GM23338 (cell line): ENCODE measurements around the gene CD6. TPM values are rescaled to one million over a fixed set of nuclear protein-coding genes. Genes with fewer than 3 reads are reported as not detected.

Source experiments
- ATAC-seq: fragments of 200-7000 bp; cut with Tn5 transposase; 3 replicates; pipeline ENCODE4 v1.9.1; 2020
- DNase-seq: peaks from one replicate; pipeline ENCODE4 v3.0.0-alpha.2; 2015; ENCODE audit warnings: low spot score
- H2AFZ ChIP-seq: fragments of 200-600 bp; sonication (generic); 2 replicates; pipeline ENCODE4 v1.8.0; 2016; ENCODE audit warnings: antibody characterized with exemption, mild to moderate bottlenecking, moderate library complexity
- H3F3A ChIP-seq: fragments of 200-600 bp; sonication (generic); replicated peaks from 2 replicates; pipeline ENCODE4 v1.8.0; 2017; ENCODE audit warnings: antibody characterized with exemption, mixed run types, low read depth
- H3K27ac ChIP-seq: fragments of 200-600 bp; sonication (generic); 2 replicates; pipeline ENCODE4 v1.6.1; 2016; ENCODE audit warnings: low read depth
- H3K27me3 ChIP-seq: fragments of 200-600 bp; sonication (generic); 2 replicates; pipeline ENCODE4 v1.8.0; 2016; ENCODE audit warnings: mild to moderate bottlenecking, mixed run types, moderate library complexity; ENCODE audit not compliant: insufficient read depth
- H3K36me3 ChIP-seq: fragments of 200-600 bp; sonication (generic); 2 replicates; pipeline ENCODE4 v1.8.0; 2016; ENCODE audit warnings: mild to moderate bottlenecking; ENCODE audit not compliant: insufficient read depth
- H3K4me1 ChIP-seq: fragments of 200-600 bp; sonication (generic); 2 replicates; pipeline ENCODE4 v1.8.0; 2016; ENCODE audit warnings: mild to moderate bottlenecking, moderate library complexity; ENCODE audit not compliant: insufficient read depth
- H3K4me2 ChIP-seq: fragments of 200-600 bp; sonication (generic); 2 replicates; pipeline ENCODE4 v1.7.1; 2017; ENCODE audit warnings: mixed run types
- H3K4me3 ChIP-seq: fragments of 200-600 bp; sonication (generic); 2 replicates; pipeline ENCODE4 v1.6.1; 2016; ENCODE audit warnings: mixed run types
- H3K79me2 ChIP-seq: fragments of 200-600 bp; sonication (generic); replicated peaks from 2 replicates; pipeline ENCODE4 v1.8.0; 2017; ENCODE audit warnings: mild to moderate bottlenecking; ENCODE audit not compliant: insufficient read depth
- H3K9me2 ChIP-seq: fragments of 200-600 bp; sonication (generic); 2 replicates; pipeline ENCODE4 v1.8.0; 2017; ENCODE audit not compliant: insufficient read depth
- H4K20me1 ChIP-seq: fragments of 200-600 bp; sonication (generic); replicated peaks from 2 replicates; pipeline ENCODE4 v1.8.0; 2017; ENCODE audit warnings: mild to moderate bottlenecking; ENCODE audit not compliant: insufficient read depth
- H3K27ac Mint-ChIP-seq: 2 replicates; pipeline ENCODE4 v1.8.0; 2020; ENCODE audit warnings: inconsistent platforms, mild to moderate bottlenecking, moderate library complexity, mixed read lengths
- H3K27me3 Mint-ChIP-seq: 3 replicates; pipeline ENCODE4 v1.8.0; 2022; ENCODE audit warnings: low read depth, mild to moderate bottlenecking, moderate library complexity, mixed read lengths, inconsistent platforms; ENCODE audit not compliant: insufficient read depth, poor library complexity
- H3K36me3 Mint-ChIP-seq: 3 replicates; pipeline ENCODE4 v1.8.0; 2021; ENCODE audit warnings: low read depth, mild to moderate bottlenecking, inconsistent platforms, moderate library complexity, mixed read lengths
- H3K4me1 Mint-ChIP-seq: 3 replicates; pipeline ENCODE4 v1.8.0; 2020; ENCODE audit warnings: mild to moderate bottlenecking, inconsistent platforms, mixed read lengths
- H3K4me3 Mint-ChIP-seq: 3 replicates; pipeline ENCODE4 v1.8.0; 2021; ENCODE audit warnings: moderate library complexity, mild to moderate bottlenecking, inconsistent platforms, mixed read lengths
- H3K9me3 Mint-ChIP-seq: 3 replicates; pipeline ENCODE4 v1.8.0; 2020; ENCODE audit warnings: moderate library complexity, mild to moderate bottlenecking, inconsistent platforms, mixed read lengths
- CREB1 ChIP-seq: fragments of 250-450 bp; sonication (Bioruptor Pico); IDR thresholded peaks from 2 replicates; pipeline ENCODE4 v1.5.0; 2020; ENCODE audit warnings: low read depth, mild to moderate bottlenecking, moderate library complexity
- CTCF ChIP-seq, 2 experiments: fragments of 200-600 bp in 1 of 2; sonication (generic) in 1 of 2; conservative IDR thresholded peaks; 2 replicates each; pipeline versions ENCODE4 v1.5.1 to v1.6.1; 2016 to 2017; ENCODE audit warnings: antibody characterized with exemption in 2 of 2, low read depth in 2 of 2, mild to moderate bottlenecking in 2 of 2, moderate library complexity in 1 of 2
- ETS1 ChIP-seq: IDR thresholded peaks from 2 replicates; pipeline ENCODE4 v1.6.1; 2016; ENCODE audit warnings: antibody characterized with exemption
- EZH2phosphoT487 ChIP-seq: fragments of 200-600 bp; sonication (generic); IDR thresholded peaks from one replicate; pipeline ENCODE4 v1.8.1; 2018; ENCODE audit warnings: antibody characterized with exemption; ENCODE audit not compliant: unreplicated experiment
- JUNB ChIP-seq: IDR thresholded peaks from one replicate; pipeline ENCODE4 v1.6.1; 2016; ENCODE audit warnings: antibody characterized with exemption; ENCODE audit not compliant: unreplicated experiment
- NANOG ChIP-seq: IDR thresholded peaks from 2 replicates; pipeline ENCODE4 v1.6.1; 2016; ENCODE audit warnings: antibody characterized with exemption, borderline replicate concordance
- POLR2AphosphoS5 ChIP-seq: IDR thresholded peaks from 2 replicates; pipeline ENCODE4 v1.6.1; 2016; ENCODE audit warnings: antibody characterized with exemption, low read depth
- STAT1 ChIP-seq: IDR thresholded peaks from one replicate; pipeline ENCODE4 v1.6.1; 2016; ENCODE audit warnings: antibody characterized with exemption; ENCODE audit not compliant: unreplicated experiment
- ZNF114 ChIP-seq: fragments of 250-450 bp; sonication (Bioruptor Pico); IDR thresholded peaks from 2 replicates; pipeline ENCODE4 v1.5.0; 2020; ENCODE audit warnings: mild to moderate bottlenecking, moderate library complexity
- ZNF331 ChIP-seq: fragments of 250-450 bp; sonication (Bioruptor Pico); IDR thresholded peaks from 2 replicates; pipeline ENCODE4 v1.5.0; 2020; ENCODE audit warnings: low read depth, mild to moderate bottlenecking, moderate library complexity
- ZNF462 ChIP-seq: fragments of 250-450 bp; sonication (Bioruptor Pico); IDR thresholded peaks from 2 replicates; pipeline ENCODE4 v1.5.0; 2020; ENCODE audit warnings: mild to moderate bottlenecking, moderate library complexity
- polyA plus RNA-seq: library from polyadenylated mRNA; unstranded; fragments of >200 nt; fragmentation: Nextera tagmentation; extraction: Ambion mirVana; gene quantifications from 2 replicates; pipeline ENCODE4 v1.2.1, GENCODE V29; 2016
- total RNA-seq: library from RNA; depleted of rRNA; stranded (reverse); fragments of >200 nt; shearing (Covaris generic); gene quantifications from 2 replicates; pipeline ENCODE4 v1.2.3, GENCODE V29; 2014

Gene CD6
- total and polyA plus RNA-seq, 2 experiments from 2014 or later = 0.49 TPM; not detected in 1

DNA sequence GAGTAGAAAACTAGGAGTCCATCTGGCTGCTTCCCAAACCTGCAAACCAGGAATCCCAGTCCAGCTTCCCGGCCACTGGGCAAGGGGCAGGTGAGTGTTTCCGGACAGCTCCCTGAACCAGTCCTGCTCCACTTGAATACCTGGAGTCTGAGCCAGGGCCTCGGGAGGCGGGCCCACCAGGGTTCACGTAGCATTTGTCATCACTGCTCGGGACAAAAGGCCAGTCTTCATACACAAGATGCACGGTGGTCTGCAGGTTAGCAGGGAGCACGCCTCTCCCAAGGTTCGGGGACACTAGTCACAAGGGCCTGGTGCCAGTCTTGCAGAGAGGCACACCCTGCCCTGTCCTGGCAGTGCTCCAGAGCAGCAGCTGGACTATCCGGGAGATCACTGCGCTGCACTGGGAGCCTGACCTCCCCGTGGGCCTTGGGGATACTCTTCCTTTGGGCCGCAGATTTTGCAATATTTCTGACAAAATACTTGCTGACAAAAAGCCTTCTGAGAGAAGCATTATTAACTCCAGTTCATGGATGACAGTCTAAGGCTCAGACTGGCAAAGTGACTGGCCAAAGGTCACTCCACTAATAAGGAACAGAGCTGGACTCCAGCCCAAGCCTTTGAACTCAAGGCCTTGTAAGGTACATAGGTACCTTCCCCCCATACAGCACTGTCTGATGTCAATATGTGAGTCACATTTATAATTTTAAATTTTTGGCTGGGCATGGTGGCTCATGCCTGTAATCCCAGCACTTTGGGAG is 25.1 kb downstream of the CD6 start:
- Histone ChIP-seq H3K27me3 (no peaks in the 10 kb centered on the region), H3K9me2 (no peaks in the 10 kb centered on the region), H2AFZ (no peak overlapping the region), H3F3A (no peaks in the 10 kb centered on the region), H3K27ac (no peak overlapping the region), H3K79me2 (no peaks in the 10 kb centered on the region), H3K4me2 (no peak overlapping the region), H3K4me1 (no peaks in the 10 kb centered on the region), H3K4me3 (no peak overlapping the region), H4K20me1 (no peaks in the 10 kb centered on the region), H3K36me3 (no peaks in the 10 kb centered on the region)
- no peak overlapping the region for H3K27ac Mint-ChIP-seq
- H3K4me3 Mint-ChIP-seq = no peak overlapping the region
- DNase-seq (no peak), ATAC-seq (no peak)
- no peaks in the 10 kb centered on the region for H3K4me1 Mint-ChIP-seq
- TF ChIP-seq CREB1 (CRISPR knock-in tag) = no peak
- TF ChIP-seq JUNB = no peak
- no peak for TF ChIP-seq ETS1
- TF ChIP-seq NANOG = no peak
- no peak for TF ChIP-seq EZH2phosphoT487
- TF ChIP-seq CTCF (conservative IDR thresholded peaks at IDR 0.05; ENCODE audit: low read depth in 2 of 2) = no peak
- no peak for TF ChIP-seq STAT1
- TF ChIP-seq ZNF331 (CRISPR knock-in tag) = no peak
- H3K27me3 Mint-ChIP-seq = peaks cover 2% of the 10 kb centered on the region
- H3K36me3 Mint-ChIP-seq = no peaks in the 10 kb centered on the region
- no peaks in the 10 kb centered on the region for H3K9me3 Mint-ChIP-seq

GRCh38 chr11:61000426-61000825 is 28.9 kb downstream of the CD6 start:
- H4K20me1 ChIP-seq = no peaks in the 10 kb centered on the region; the same call in 1 of the 2 replicates
- no peak for ATAC-seq
- H3K4me1 ChIP-seq = no peaks in the 10 kb centered on the region
- H2AFZ ChIP-seq = no peak overlapping the region
- Mint-ChIP-seq H3K9me3 (no peaks in the 10 kb centered on the region), H3K27ac (no peak overlapping the region), H3K36me3 (no peaks in the 10 kb centered on the region), H3K27me3 (peaks cover 20% of the 10 kb centered on the region), H3K4me1 (peaks cover 15% of the 10 kb centered on the region), H3K4me3 (no peak overlapping the region)
- no peak overlapping the region for H3K27ac ChIP-seq
- H3K79me2 ChIP-seq = no peaks in the 10 kb centered on the region
- H3F3A ChIP-seq = no peaks in the 10 kb centered on the region
- no peaks in the 10 kb centered on the region for H3K9me2 ChIP-seq
- H3K4me2 ChIP-seq = no peak overlapping the region
- H3K36me3 ChIP-seq = no peaks in the 10 kb centered on the region
- H3K4me3 ChIP-seq = no peak overlapping the region
- peaks cover 17% of the 10 kb centered on the region for H3K27me3 ChIP-seq
- no peak for DNase-seq
- TF ChIP-seq STAT1 = no peak
- TF ChIP-seq POLR2AphosphoS5 = no peak
- no peak for TF ChIP-seq ZNF114 (CRISPR knock-in tag)
- no peak for TF ChIP-seq ZNF462
- TF ChIP-seq ZNF331 (CRISPR knock-in tag) = no peak
- TF ChIP-seq NANOG = no peak
